ENCODE measurements around the gene CIRBP. TPM values are rescaled to one million over a fixed set of nuclear protein-coding genes. Genes with fewer than 3 reads are reported as not detected.

The CIRBP gene
- total and polyA plus RNA-seq, 2 of the 13 experiments (the other 11 are each of a cell fraction or from before 2014, with no cell fraction given) = 133 to 140 TPM

GRCh38 chr19:1260749-1261537 is 8.2 kb upstream of the CIRBP start (continued):
- TF ChIP-seq THAP7 (CRISPR knock-in tag; IDR thresholded peaks at IDR 0.05) (no peak), ZNF83 (CRISPR knock-in tag; IDR thresholded peaks at IDR 0.05; ENCODE audit: borderline replicate concordance) (no peak), ZNF674 (CRISPR knock-in tag; IDR thresholded peaks at IDR 0.05; ENCODE audit: low read depth) (no peak), ZNF10 (CRISPR knock-in tag; IDR thresholded peaks at IDR 0.05; ENCODE audit: borderline replicate concordance, low read depth) (no peak), ATM (IDR thresholded peaks at IDR 0.05; ENCODE audit: borderline replicate concordance) (no peak), BCL3 (CRISPR knock-in tag; IDR thresholded peaks at IDR 0.05) (no peak), YEATS2 (CRISPR knock-in tag; IDR thresholded peaks at IDR 0.05; ENCODE audit: borderline replicate concordance) (no peak), IRF2 (CRISPR knock-in tag; IDR thresholded peaks at IDR 0.05) (no peak), SP2 (CRISPR knock-in tag; IDR thresholded peaks at IDR 0.05) (peak; percentile 97), SIX1 (CRISPR knock-in tag; IDR thresholded peaks at IDR 0.05; ENCODE audit: borderline replicate concordance) (no peak), ZNF839 (CRISPR knock-in tag; IDR thresholded peaks at IDR 0.05; ENCODE audit: borderline replicate concordance) (no peak), ZBTB44 (CRISPR knock-in tag; IDR thresholded peaks at IDR 0.05) (no peak), ZBTB10 (CRISPR knock-in tag; IDR thresholded peaks at IDR 0.05; ENCODE audit: borderline replicate concordance) (peak; percentile 45; the same call in 1 of the 2 replicates), ZHX1 (CRISPR knock-in tag; IDR thresholded peaks at IDR 0.05; ENCODE audit: low read depth) (no peak), NR3C1 (CRISPR knock-in tag; IDR thresholded peaks at IDR 0.05) (no peak)

Data from HepG2 (cell line).